ENCODE results near the gene CNIH2. TPM values are rescaled to one million over a fixed set of nuclear protein-coding genes. Genes with fewer than 3 reads are reported as not detected.
A peak's percentile ranks its signal among the peaks of the same experiment; 100 is the strongest.

CNIH2 gene
- total and polyA plus RNA-seq, 9 of the 15 experiments (the other 6 are each of a cell fraction or from before 2014, with no cell fraction given): 0.26 to 0.89 (median 0.40) TPM; not detected in 4

DNA sequence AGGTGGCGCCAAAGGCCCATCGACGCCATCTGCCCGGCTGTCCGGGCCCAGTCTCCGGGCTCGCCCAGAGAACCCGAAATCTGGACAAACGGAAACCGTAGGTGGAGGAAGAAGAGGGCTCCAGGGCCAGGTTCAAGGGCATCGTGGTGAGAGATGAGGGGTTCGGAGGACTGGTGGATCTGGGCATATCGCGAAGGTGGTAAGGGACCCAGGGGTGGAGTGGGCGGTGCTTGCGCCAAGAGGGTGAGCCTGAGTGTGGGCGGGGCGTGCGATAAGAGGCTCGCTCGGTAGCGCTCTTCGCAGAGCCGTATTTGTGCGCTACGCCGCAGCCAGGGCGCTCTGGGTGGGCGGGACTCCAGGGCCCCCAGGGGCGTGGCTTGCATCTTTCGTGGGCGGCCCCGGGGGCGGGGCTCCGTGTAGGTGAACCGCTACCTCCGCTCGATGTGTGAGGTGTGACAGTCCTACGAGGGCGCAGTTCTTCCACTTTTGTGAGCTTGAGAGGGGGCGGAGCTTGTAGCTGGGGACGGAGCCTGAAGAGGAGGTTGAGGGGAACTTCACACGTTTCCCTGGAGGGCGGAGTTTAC lies 34.1 kb downstream of the CNIH2 start (continued):
- TF ChIP-seq, protein P1, sequence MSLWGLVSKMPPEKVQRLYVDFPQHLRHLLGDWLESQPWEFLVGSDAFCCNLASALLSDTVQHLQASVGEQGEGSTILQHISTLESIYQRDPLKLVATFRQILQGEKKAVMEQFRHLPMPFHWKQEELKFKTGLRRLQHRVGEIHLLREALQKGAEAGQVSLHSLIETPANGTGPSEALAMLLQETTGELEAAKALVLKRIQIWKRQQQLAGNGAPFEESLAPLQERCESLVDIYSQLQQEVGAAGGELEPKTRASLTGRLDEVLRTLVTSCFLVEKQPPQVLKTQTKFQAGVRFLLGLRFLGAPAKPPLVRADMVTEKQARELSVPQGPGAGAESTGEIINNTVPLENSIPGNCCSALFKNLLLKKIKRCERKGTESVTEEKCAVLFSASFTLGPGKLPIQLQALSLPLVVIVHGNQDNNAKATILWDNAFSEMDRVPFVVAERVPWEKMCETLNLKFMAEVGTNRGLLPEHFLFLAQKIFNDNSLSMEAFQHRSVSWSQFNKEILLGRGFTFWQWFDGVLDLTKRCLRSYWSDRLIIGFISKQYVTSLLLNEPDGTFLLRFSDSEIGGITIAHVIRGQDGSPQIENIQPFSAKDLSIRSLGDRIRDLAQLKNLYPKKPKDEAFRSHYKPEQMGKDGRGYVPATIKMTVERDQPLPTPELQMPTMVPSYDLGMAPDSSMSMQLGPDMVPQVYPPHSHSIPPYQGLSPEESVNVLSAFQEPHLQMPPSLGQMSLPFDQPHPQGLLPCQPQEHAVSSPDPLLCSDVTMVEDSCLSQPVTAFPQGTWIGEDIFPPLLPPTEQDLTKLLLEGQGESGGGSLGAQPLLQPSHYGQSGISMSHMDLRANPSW (CRISPR knock-in tag; IDR thresholded peaks at IDR 0.05): peak; percentile 91; the same call in 1 of the 2 replicates
- TF ChIP-seq CC2D1A (IDR thresholded peaks at IDR 0.05) (peak; percentile 89), ARID2 (IDR thresholded peaks at IDR 0.05) (peak; percentile 99), ZNF699 (CRISPR knock-in tag; IDR thresholded peaks at IDR 0.05; ENCODE audit: insufficient replicate concordance) (no peak), SMC3 (conservative IDR thresholded peaks at IDR 0.05; ENCODE audit: insufficient read depth, low read depth, low read length) (peak; percentile 97), CTBP1 (IDR thresholded peaks at IDR 0.05; ENCODE audit: borderline replicate concordance) (peak; percentile 94), NELFE (IDR thresholded peaks at IDR 0.05; ENCODE audit: insufficient read depth, insufficient read length) (no peak), ZFP36 (IDR thresholded peaks at IDR 0.05; ENCODE audit: low read depth, low read length, partially characterized antibody) (no peak), ZNF165 (CRISPR knock-in tag; IDR thresholded peaks at IDR 0.05; ENCODE audit: borderline replicate concordance) (no peak), YY1 (IDR thresholded peaks at IDR 0.05; ENCODE audit: borderline replicate concordance in 1 of 3, control insufficient read depth in 1 of 3, extremely low read depth in 1 of 3, insufficient read depth in 3 of 3, insufficient read length in 1 of 3, insufficient replicate concordance in 2 of 3, low read depth in 1 of 3, low read length in 2 of 3) (peak in 2 of 3 experiments; percentile 47 to 53), MTA1 (IDR thresholded peaks at IDR 0.05; ENCODE audit: borderline replicate concordance) (no peak; the same call in 1 of the 2 replicates), ZFP30 (CRISPR knock-in tag; IDR thresholded peaks at IDR 0.05; ENCODE audit: borderline replicate concordance) (no peak), KLF13 (tag; IDR thresholded peaks at IDR 0.05; ENCODE audit: borderline replicate concordance, low read depth) (peak; percentile 33; the same call in 1 of the 2 replicates), KDM5B (IDR thresholded peaks at IDR 0.05; ENCODE audit: insufficient replicate concordance, low read depth, low read length) (no peak), RBFOX2 (IDR thresholded peaks at IDR 0.05; ENCODE audit: low read depth, low read length) (peak; percentile 57)
- TF ChIP-seq, protein P2, sequence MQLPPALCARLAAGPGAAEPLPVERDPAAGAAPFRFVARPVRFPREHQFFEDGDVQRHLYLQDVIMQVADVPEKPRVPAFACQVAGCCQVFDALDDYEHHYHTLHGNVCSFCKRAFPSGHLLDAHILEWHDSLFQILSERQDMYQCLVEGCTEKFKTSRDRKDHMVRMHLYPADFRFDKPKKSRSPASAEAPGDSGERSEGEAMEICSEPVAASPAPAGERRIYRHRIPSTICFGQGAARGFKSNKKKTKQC (CRISPR knock-in tag; IDR thresholded peaks at IDR 0.05): 0 out of 2 replicates have a peak, but pooled peaks have one; percentile 58
- TF ChIP-seq, protein P3, sequence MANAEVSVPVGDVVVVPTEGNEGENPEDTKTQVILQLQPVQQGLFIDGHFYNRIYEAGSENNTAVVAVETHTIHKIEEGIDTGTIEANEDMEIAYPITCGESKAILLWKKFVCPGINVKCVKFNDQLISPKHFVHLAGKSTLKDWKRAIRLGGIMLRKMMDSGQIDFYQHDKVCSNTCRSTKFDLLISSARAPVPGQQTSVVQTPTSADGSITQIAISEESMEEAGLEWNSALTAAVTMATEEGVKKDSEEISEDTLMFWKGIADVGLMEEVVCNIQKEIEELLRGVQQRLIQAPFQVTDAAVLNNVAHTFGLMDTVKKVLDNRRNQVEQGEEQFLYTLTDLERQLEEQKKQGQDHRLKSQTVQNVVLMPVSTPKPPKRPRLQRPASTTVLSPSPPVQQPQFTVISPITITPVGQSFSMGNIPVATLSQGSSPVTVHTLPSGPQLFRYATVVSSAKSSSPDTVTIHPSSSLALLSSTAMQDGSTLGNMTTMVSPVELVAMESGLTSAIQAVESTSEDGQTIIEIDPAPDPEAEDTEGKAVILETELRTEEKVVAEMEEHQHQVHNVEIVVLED (CRISPR knock-in tag; IDR thresholded peaks at IDR 0.05): peak; percentile 35
- TF ChIP-seq, protein P4, sequence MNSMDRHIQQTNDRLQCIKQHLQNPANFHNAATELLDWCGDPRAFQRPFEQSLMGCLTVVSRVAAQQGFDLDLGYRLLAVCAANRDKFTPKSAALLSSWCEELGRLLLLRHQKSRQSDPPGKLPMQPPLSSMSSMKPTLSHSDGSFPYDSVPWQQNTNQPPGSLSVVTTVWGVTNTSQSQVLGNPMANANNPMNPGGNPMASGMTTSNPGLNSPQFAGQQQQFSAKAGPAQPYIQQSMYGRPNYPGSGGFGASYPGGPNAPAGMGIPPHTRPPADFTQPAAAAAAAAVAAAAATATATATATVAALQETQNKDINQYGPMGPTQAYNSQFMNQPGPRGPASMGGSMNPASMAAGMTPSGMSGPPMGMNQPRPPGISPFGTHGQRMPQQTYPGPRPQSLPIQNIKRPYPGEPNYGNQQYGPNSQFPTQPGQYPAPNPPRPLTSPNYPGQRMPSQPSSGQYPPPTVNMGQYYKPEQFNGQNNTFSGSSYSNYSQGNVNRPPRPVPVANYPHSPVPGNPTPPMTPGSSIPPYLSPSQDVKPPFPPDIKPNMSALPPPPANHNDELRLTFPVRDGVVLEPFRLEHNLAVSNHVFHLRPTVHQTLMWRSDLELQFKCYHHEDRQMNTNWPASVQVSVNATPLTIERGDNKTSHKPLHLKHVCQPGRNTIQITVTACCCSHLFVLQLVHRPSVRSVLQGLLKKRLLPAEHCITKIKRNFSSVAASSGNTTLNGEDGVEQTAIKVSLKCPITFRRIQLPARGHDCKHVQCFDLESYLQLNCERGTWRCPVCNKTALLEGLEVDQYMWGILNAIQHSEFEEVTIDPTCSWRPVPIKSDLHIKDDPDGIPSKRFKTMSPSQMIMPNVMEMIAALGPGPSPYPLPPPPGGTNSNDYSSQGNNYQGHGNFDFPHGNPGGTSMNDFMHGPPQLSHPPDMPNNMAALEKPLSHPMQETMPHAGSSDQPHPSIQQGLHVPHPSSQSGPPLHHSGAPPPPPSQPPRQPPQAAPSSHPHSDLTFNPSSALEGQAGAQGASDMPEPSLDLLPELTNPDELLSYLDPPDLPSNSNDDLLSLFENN (IDR thresholded peaks at IDR 0.05; ENCODE audit: low read depth in 2 of 2, low read length in 2 of 2): 0 out of 4 replicates have a peak, but pooled peaks of 1 of the 2 experiments have one; percentile 7

Data from K562 (cell line).